ENCODE results near the gene SFTA2.

- TF ChIP-seq, protein P1, sequence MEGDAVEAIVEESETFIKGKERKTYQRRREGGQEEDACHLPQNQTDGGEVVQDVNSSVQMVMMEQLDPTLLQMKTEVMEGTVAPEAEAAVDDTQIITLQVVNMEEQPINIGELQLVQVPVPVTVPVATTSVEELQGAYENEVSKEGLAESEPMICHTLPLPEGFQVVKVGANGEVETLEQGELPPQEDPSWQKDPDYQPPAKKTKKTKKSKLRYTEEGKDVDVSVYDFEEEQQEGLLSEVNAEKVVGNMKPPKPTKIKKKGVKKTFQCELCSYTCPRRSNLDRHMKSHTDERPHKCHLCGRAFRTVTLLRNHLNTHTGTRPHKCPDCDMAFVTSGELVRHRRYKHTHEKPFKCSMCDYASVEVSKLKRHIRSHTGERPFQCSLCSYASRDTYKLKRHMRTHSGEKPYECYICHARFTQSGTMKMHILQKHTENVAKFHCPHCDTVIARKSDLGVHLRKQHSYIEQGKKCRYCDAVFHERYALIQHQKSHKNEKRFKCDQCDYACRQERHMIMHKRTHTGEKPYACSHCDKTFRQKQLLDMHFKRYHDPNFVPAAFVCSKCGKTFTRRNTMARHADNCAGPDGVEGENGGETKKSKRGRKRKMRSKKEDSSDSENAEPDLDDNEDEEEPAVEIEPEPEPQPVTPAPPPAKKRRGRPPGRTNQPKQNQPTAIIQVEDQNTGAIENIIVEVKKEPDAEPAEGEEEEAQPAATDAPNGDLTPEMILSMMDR (IDR thresholded peaks at IDR 0.05) = no peak
- TF ChIP-seq ZFX (IDR thresholded peaks at IDR 0.05; ENCODE audit: borderline replicate concordance) = no peak
These were observed 698 bp downstream of the SFTA2 start for GRCh38 chr6:30931272-30931671.
